Activated CD4-positive, alpha-beta T cell treated with anti-CD3 and anti-CD28 coated beads, Interleukin-2, amount 50 U/mL, for 16 hours (primary cell): ENCODE results near the gene RBPJ.
"Not testable (repeated sequence)": the region's sequence is repeated elsewhere in the genome, so short reads cannot be mapped to it uniquely, and the experiment has no call there.

Experiments used
- DNase-seq: peaks from one replicate; pipeline ENCODE4 v3.0.0-alpha.2; 2020

RBPJ gene

DNA sequence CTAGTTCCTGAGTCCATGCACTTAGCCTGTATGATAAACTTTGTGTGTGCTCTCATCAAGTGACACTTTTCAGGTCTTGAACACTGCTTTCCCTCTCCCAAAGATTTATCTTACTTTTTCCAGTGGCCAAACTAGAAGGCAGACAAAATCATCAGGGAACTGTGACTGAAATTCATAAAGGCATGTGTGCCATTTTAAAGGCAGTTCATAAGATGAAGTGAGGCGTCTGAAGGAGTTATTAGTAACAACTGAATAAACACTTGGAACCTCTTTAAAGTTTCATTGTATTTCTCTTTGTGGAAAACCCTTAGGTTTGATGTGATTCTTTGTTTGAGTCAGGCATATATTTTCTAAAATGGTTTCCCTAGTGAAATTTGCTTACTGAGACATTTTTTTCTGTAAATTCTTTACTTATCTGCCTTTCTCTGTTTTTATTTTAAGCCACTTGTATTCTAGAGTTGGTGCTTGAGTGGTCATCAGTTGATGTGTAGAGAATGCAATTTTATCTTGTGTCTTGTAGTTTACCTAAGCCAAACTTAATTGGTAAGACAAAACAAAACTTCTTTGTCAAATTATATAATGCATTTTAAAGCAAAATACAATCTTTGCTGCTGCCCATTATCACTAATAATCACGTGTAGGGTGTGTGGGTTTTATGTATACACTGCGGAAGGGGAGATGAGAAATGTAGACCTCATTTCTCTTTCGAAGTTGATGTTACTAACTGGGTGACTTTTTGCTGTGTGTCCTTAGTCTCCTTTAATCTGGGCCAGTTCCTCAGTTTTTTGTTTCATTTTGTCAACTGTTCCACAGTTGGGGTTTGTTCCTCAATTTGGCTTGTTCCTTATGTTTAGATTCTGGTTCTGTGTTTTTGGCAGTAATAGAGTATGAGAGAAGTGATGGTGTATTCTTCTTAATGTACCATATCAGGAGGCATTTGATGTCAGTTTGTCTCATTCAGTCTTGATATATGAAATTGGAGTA, 56.8 kb downstream of the RBPJ start:
- DNase-seq, result no peak

DNA sequence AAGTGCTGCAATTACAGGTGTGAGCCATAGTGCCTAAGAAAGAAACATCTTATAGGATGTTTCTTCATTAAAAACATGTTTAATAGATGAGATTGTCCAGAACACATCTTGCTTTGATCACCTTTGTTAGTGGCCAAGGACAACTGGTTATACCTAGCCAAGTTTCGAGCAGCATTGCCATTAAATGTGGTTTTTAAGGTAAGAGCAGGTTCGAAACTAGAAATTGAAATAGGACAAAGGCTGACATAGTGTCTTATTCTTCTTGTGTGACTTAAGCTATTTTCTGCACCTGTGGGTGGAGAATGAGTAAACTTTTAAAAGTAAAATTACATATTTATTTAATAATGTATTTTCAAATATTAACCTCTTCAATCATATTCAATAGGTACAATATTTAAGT, 59.0 kb downstream of the RBPJ start:
- DNase-seq, result no peak

DNA sequence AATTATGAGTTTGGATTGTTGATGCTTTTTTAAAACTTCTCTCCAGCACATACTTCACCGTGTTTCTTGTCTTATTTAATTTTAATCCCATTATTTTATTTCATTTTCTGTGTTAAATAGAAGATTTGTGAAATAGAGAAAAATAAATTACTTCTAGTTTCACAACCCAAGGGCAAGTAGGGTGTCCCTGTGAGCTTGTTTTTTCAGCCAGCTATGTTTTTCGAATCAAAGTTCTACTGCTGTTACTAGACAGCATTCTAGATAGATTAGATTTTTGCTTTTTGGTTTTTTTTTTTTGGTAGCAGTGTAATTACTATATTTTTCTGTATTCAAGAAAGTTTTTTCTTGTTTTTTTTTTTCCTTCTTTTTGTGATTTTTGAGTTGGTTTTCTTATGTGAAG, 59.9 kb downstream of the RBPJ start:
- no peak for DNase-seq

GRCh38 chr4:26384380-26385057, 63.7 kb downstream of the RBPJ start:
- no peak for DNase-seq

GRCh38 chr4:26385690-26386089, 64.9 kb downstream of the RBPJ start:
- no peak for DNase-seq

DNA sequence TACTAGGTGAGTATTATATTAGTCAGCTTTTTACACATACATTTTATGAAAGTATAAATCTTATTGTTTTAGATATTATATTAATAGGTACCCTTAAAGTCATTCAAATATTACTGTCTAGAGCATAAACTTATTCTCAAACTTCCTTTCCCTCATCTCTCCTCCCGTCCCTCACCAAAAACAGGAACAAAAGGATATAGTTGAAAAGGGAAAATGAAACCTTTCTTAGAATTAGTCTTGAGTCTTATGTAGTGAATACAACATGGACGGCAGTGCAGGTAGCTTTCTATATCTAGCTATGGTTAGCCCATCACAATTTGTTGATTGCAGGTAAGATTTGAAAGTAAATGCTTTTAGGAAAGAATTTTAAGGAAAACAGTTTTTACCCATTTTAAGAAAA, 65.6 kb downstream of the RBPJ start:
- no peak for DNase-seq

DNA sequence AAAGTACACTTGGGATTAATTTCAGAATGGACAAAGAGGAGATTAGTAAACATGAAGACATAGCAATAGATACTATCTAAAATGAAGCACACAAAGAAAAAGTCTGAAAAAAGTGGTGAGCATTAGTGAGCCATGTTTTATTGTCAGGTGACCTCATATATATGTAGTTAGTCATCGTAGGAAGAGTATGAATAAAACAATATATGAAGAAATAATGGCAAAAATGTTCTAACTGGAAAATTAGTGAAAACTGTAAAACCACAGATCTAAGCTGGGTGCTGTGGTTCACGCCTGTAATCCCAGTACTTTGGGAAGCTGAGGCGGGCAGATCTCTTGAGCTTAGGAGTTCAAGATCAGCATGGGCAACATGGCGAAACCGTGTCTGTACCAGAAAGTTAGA, 67.9 kb downstream of the RBPJ start:
- no peak for DNase-seq

DNA sequence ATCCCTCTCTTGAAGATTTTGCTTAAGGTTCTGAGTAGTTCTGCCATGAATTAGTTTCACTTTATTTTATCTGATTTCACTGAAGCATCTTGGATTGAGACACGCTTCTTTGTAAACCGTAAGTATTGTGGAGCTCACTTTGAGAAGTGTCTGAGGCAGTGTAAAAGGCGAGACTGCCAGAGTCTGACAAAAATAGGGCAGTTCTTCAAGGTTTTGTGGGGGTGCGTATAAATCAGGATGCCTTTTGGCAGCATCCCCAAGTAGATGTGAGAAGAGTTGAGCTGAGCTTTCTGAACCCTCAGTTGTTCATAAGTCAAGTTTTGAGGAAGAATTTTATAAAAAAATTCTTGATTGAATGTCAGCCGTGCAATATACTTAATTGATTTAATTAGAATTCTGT, 76.3 kb downstream of the RBPJ start:
- DNase-seq, result no peak

GRCh38 chr4:26400132-26400531, 79.3 kb downstream of the RBPJ start:
- no peak for DNase-seq

DNA sequence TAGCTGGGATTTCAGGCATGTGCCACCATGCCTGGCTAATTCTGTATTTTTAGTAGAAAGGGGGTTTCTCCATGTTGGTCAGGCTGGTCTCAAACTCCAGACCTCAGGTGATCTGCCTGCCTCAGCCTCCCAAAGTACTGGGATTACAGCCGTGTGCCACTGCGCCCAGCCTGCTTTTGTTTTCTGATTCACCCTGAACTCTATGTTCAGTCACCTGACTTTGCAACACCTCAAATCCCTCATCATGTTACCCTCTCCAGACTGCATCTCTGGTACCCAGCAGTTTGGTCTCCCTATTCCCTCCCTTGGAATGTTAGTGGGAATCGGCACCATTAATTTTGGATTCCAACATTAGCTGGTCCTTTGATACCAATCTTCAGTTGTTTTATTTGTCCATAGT, 81.2 kb downstream of the RBPJ start:
- not testable (repeated sequence) for DNase-seq

GRCh38 chr4:26402458-26402857, 81.6 kb downstream of the RBPJ start:
- DNase-seq, result no peak

DNA sequence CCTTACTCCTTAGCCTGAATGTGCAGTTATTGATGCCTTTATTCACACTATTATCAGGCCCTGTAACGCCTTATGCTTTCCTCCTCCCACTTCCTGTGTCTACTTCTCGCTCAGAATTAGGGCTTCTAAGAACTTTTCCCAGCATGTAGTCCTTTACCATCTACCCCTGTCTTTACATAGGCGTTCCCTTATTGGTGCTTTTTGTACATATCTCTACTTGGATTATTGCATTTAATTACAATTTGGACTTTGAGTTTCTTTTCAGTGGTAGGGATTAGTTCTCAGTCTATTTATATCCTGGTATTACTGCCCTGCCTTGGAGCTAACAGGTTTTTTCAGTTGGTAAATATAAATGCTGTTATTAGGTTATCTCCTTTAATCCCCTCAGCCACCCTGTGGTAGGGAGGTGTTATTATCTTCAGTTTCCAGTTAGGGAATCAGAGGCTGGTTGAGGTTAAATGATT, 84.0 kb downstream of the RBPJ start:
- DNase-seq, result no peak

GRCh38 chr4:26406346-26406975, 85.6 kb downstream of the RBPJ start:
- no peak for DNase-seq

DNA sequence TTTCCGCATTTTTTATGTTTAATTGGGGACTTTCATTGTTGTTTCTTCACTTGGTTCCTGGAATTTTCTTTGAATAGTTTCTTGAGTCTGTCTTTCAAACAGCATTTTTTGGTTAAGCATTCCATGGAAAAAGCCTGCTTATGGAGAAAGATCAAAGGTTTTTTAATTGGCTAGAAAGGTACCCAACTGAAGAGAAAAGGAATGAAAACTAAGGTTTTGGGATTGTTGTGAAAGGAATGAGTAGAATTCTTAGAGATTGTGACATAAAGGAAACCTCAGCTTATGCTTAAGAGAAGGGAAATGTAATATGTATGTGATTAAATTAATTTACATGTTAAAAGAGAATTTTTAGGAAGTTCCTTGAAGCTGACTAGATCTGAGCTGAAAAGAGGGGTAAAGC, 86.7 kb downstream of the RBPJ start:
- no peak for DNase-seq

- DNase-seq, result peak; percentile 64
Observed at GRCh38 chr4:26410385-26411293, 89.8 kb downstream of the RBPJ start.

DNA sequence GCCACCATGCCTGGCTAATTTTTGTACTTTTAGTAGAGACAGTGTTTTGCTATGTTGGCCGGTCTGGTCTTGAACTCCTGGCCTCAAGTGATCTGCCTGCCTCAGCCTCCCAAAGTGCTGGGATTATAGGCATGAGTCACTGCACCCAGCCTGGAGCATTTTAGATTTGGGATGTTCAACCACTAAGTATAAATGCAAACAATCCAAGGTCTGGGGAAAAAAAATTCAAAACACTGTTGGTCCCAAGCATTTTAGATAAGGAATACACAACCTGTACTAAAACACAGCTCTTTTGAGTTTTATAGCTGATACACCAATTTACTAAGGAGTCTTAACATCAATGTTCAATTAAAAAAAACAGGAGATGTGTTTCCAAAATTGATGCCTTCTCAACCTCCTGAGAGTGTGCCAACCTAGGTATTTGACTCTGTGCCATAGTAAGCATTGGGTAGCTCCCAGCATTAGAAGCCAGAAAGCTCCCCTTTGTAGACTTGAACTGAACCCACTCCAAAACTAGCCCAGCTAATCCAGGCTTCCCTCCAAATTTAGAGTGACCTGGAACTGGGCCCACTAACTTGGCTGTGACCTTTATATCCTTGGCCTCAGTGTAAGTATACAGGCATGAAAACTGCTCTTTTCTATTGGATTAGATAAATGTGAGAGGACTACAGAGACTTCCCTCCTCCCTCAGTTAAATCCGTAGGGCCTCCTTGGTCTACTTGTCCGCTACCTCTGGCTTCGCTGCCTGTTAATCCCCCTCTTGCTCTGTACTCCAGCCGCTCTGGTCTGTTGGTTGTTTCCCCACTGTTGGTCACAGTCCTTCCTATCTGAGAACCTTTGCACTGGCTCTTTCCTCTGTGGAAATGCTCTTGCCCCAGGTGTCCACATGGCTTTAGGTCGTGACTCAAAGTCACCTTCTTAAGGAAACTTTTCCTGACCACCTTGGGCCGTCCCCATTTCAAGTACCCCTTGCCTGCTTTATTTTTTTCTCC, 91.9 kb downstream of the RBPJ start:
- DNase-seq, result no peak

DNA sequence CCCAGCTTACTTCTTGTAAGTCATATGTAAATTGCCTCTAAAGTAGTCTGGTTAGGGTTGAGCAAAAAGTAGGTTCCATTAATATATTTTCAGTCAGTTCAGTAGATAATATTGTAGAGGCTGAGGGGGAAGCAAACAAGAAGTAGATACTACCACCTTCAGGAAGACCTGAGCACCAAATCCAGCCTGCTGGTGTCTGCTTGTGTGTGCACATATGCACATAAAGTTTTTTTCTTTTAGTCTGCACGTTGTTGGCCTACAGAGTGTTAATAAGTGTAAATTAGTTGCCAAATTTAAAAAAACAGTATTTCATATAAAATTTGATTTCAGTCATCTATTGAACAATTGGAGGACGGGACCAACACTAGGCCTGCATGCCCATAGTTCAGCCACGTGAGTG, 92.8 kb downstream of the RBPJ start:
- no peak for DNase-seq

DNA sequence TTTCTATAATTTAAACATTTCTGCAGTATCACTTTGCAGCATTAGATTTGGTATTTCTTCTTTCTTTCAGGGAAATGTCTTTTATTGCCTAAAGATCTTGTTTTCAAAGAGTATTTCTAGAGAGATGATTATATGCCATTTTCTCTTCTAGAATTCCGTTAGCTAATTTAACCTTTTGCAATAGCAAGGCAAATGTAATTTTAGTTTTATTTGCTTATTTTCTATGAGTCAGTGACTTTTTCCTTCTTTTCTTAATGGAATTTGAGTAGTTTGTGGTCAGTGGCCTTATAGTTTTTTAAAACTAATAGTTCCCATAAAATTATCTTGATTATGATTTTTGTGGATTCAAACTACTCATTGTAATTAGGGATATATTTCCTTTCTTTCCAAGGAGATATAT, 97.3 kb downstream of the RBPJ start:
- DNase-seq, result no peak

DNA sequence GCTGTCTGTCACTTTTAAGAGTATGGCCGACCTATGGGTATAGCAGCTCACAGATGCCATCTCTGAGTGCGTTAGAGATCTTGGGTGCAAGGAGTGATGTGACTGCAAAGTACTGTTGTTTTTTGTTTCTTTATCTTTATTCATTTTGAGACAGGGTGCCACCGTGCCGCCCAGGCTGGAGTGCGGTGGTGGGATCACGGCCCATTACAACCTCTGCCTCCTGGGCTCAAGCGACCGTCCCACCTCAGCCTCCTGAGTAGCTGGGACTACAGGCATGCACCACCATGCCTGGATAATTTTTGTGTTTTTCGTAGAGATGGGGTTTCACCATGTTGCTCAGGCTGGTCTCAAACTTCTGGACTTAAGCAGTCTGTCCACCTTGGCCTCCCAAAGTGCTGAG, 98.0 kb downstream of the RBPJ start:
- no peak for DNase-seq

DNA sequence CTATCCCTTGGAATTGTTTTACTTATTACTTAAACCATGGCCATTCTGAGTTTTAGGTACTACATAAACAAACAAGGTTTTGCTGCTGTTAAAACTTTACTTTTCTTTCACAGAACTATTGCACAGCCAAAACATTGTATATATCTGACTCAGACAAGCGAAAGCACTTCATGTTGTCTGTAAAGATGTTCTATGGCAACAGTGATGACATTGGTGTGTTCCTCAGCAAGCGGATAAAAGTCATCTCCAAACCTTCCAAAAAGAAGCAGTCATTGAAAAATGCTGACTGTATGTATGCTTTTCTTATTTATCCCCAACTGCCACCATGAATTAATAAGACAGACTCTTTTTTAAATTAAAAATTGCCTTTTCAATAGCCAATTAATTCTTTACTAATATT, 99.6 kb downstream of the RBPJ start:
- no peak for DNase-seq

GRCh38 chr4:26420913-26421312, 100.1 kb downstream of the RBPJ start:
- no peak for DNase-seq
